Activated T-helper 1 cell treated with anti-CD3 and anti-CD28 coated beads, Interleukin-2, amount 50 U/mL, for 16 hours (primary cell): Measurements from ENCODE around the gene DNAL4.
"Not testable (repeated sequence)": the region's sequence is repeated elsewhere in the genome, so short reads cannot be mapped to it uniquely, and the experiment has no call there.

Experiments
- DNase-seq, 2 donors: peaks; one replicate each; pipeline ENCODE4 v3.0.0-alpha.2; 2020; ENCODE audit warnings: low read depth in 1 of 2, low spot score in 1 of 2

The DNAL4 gene

GRCh38 chr22:38827510-38827909 lies 33.6 kb upstream of the DNAL4 start:
- no peak for DNase-seq

GRCh38 chr22:38826801-38827200 lies 32.9 kb upstream of the DNAL4 start:
- DNase-seq, result no peak

GRCh38 chr22:38826386-38826785 lies 32.4 kb upstream of the DNAL4 start:
- no peak for DNase-seq

- no peak for DNase-seq
Observed at GRCh38 chr22:38824585-38824984, 30.6 kb upstream of the DNAL4 start.

GRCh38 chr22:38823637-38824036 lies 29.7 kb upstream of the DNAL4 start:
- DNase-seq, result no peak

- no peak for DNase-seq
Observed at GRCh38 chr22:38823076-38823475, 29.1 kb upstream of the DNAL4 start.

- no peak for DNase-seq
Observed at GRCh38 chr22:38820020-38820419, 26.1 kb upstream of the DNAL4 start.

- DNase-seq, result no peak
Observed at GRCh38 chr22:38819387-38819940, 25.5 kb upstream of the DNAL4 start.

GRCh38 chr22:38817196-38817595 lies 23.3 kb upstream of the DNAL4 start:
- no peak for DNase-seq

GRCh38 chr22:38815842-38816241 lies 21.9 kb upstream of the DNAL4 start:
- DNase-seq, result no peak

- no peak for DNase-seq
Observed at GRCh38 chr22:38811241-38811640, 17.3 kb upstream of the DNAL4 start.

- DNase-seq, result not testable (repeated sequence)
Observed at GRCh38 chr22:38805041-38805593, 11.2 kb upstream of the DNAL4 start.

GRCh38 chr22:38802671-38803121 lies 8.8 kb upstream of the DNAL4 start:
- DNase-seq, result no peak

- DNase-seq, result no peak
Observed at GRCh38 chr22:38799265-38800002, 5.5 kb upstream of the DNAL4 start.

GRCh38 chr22:38798496-38798895 lies 4.6 kb upstream of the DNAL4 start:
- no peak for DNase-seq

- DNase-seq, result no peak
Observed at GRCh38 chr22:38796262-38796957, 2.5 kb upstream of the DNAL4 start.

GRCh38 chr22:38795569-38795968 lies 1.6 kb upstream of the DNAL4 start:
- DNase-seq, result no peak

- no peak for DNase-seq
Observed at GRCh38 chr22:38793317-38793716, 626 bp downstream of the DNAL4 start.

- no peak for DNase-seq
Observed at GRCh38 chr22:38792833-38793232, 1.1 kb downstream of the DNAL4 start.

GRCh38 chr22:38789606-38790005 lies 4.3 kb downstream of the DNAL4 start:
- no peak for DNase-seq

GRCh38 chr22:38788846-38789245 lies 5.1 kb downstream of the DNAL4 start:
- DNase-seq, result no peak
